ENCODE measurements around the gene ADAMTS15.
A peak's percentile ranks its signal among the peaks of the same experiment; 100 is the strongest.

ADAMTS15 gene

GRCh38 chr11:130448416-130449309, at the start of gene ADAMTS15:
TSS of gene ADAMTS15 (plus strand) at chr11:130448645. CDS start at chr11:130448974, 329 bp downstream.
- Histone ChIP-seq H3K9me3 (ENCODE audit: control insufficient read depth, insufficient read depth, low read length) (no peaks in the 10 kb centered on the region), H3K4me1 (ENCODE audit: control insufficient read depth, insufficient read depth, low read length) (peaks cover 3% of the 10 kb centered on the region; the same call in 1 of the 2 replicates), H3K27me3 (ENCODE audit: control insufficient read depth, insufficient read depth, low read length) (peaks cover 13% of the 10 kb centered on the region), H3K4me3 (ENCODE audit: low read length) (peak within 1 kb of the TSS; percentile 43; the same call in 1 of the 2 replicates), H3K36me3 (ENCODE audit: control insufficient read depth, insufficient read depth, low read length) (no peaks in the 10 kb centered on the region), H3K27ac (ENCODE audit: low read length) (no peak within 1 kb of the TSS)
- no CpG with 5 or more reads among the region's 75 CpGs for WGBS (ENCODE audit: insufficient coverage, insufficient read length)
- DNase-seq (ENCODE audit: low read depth, low spot score), result peak; percentile 82

GRCh38 chr11:130399196-130399595, 49.2 kb upstream of the ADAMTS15 start:
- Histone ChIP-seq H3K36me3 (ENCODE audit: control insufficient read depth, insufficient read depth, low read length) (no peaks in the 10 kb centered on the region), H3K27me3 (ENCODE audit: control insufficient read depth, insufficient read depth, low read length) (no peaks in the 10 kb centered on the region), H3K4me1 (ENCODE audit: control insufficient read depth, insufficient read depth, low read length) (peaks cover 7% of the 10 kb centered on the region), H3K4me3 (ENCODE audit: low read length) (no peak overlapping the region), H3K9me3 (ENCODE audit: control insufficient read depth, insufficient read depth, low read length) (no peaks in the 10 kb centered on the region), H3K27ac (ENCODE audit: low read length) (no peak overlapping the region)
- DNase-seq (ENCODE audit: low read depth, low spot score), result no peak
- WGBS (ENCODE audit: insufficient coverage, insufficient read length), result no CpG with 5 or more reads among the region's 2 CpGs

DNA sequence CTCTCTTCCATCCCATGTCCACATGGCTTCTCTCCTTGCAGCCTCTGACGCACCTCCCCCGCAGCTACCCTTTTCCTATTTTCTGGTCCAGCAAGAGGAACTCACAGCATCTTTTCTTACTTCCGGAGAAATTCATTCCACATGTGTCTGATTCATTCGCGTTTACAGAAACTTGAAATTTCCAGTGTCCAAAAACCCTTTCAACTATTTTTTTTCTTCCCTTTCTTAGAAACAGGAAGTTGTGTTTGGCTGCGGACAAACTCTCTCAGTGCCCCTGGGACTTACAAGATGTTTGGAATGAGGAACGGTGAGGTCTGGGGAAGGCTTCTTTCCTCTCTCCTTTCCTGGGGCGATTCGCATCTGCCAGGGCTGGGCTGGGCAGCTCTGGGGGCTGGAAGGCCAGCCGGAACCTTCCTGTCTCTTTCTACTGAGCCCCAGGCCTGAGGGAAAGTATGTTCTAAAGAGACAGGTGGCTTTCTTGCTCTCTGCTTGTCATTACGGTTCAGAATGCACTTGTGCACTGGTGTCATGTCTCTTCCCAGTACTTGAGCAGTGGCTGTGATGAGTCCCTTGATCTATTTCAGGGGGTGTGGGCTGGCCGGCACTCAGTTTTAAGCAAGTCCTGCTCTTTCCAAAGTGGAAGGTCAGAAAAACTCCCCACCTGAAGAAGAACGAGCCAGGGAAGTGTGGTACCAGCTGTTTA, 47.5 kb upstream of the ADAMTS15 start:
- no CpG with 5 or more reads among the region's 13 CpGs for WGBS (ENCODE audit: insufficient coverage, insufficient read length)
- Histone ChIP-seq H3K9me3 (ENCODE audit: control insufficient read depth, insufficient read depth, low read length) (no peaks in the 10 kb centered on the region), H3K36me3 (ENCODE audit: control insufficient read depth, insufficient read depth, low read length) (no peaks in the 10 kb centered on the region), H3K27ac (ENCODE audit: low read length) (no peak overlapping the region), H3K4me3 (ENCODE audit: low read length) (no peak overlapping the region), H3K4me1 (ENCODE audit: control insufficient read depth, insufficient read depth, low read length) (peaks cover 12% of the 10 kb centered on the region), H3K27me3 (ENCODE audit: control insufficient read depth, insufficient read depth, low read length) (no peaks in the 10 kb centered on the region)
- no peak for DNase-seq (ENCODE audit: low read depth, low spot score)

DNA sequence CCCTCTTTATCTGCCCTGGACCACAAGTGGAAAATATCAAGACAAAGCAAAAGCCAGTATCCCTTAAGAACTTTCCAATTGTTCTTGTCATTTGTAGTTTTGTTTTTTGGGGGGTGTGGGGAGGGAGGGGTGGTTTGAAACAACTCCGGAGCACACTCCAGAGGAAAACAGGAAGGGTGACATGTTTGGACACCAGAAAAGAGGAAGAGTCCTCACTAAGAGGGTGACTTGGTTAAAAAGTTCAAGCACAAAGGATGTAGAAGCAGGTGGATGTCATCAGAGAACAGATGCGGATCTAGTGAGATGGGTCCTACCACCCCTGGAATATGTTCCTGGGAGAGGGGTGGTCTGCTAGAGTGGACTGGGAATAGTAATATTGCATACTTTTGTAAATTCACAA, 45.9 kb upstream of the ADAMTS15 start:
- no peak for DNase-seq (ENCODE audit: low read depth, low spot score)
- Histone ChIP-seq H3K27me3 (ENCODE audit: control insufficient read depth, insufficient read depth, low read length) (no peaks in the 10 kb centered on the region), H3K4me3 (ENCODE audit: low read length) (no peak overlapping the region), H3K27ac (ENCODE audit: low read length) (no peak overlapping the region), H3K4me1 (ENCODE audit: control insufficient read depth, insufficient read depth, low read length) (peaks cover 12% of the 10 kb centered on the region), H3K9me3 (ENCODE audit: control insufficient read depth, insufficient read depth, low read length) (no peaks in the 10 kb centered on the region), H3K36me3 (ENCODE audit: control insufficient read depth, insufficient read depth, low read length) (no peaks in the 10 kb centered on the region)
- no CpG with 5 or more reads among the region's 2 CpGs for WGBS (ENCODE audit: insufficient coverage, insufficient read length)

DNA sequence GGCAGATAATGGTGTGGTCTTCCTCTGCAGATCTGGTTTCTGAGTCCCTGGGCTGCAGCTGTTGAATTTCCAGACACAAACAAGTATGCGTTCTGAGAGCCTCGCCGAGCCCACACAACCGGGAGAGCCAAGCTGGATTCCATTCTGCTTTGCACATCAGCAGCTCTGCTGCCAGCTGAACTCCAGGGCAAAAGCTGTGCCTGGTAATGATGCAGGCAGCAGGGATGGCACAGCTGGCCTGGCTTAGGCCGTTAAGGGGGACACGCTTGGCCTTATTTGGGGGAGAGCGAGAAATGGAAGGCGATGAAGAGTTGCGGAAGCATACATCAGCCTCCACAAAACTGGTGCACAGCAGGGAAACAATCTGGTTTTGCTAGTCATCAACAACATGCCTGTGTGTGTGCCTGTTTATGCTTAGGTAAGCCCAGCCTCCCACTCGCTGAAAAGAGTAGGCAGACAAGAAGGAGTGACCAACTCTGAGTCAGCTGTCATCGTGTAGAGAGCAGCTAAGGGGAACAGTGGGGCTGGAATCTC, 45.1 kb upstream of the ADAMTS15 start:
- no CpG with 5 or more reads among the region's 11 CpGs for WGBS (ENCODE audit: insufficient coverage, insufficient read length)
- peak overlapping the region; percentile 17 for H3K27ac ChIP-seq (ENCODE audit: low read length)
- no peaks in the 10 kb centered on the region for H3K9me3 ChIP-seq (ENCODE audit: control insufficient read depth, insufficient read depth, low read length)
- no peaks in the 10 kb centered on the region for H3K36me3 ChIP-seq (ENCODE audit: control insufficient read depth, insufficient read depth, low read length)
- no peaks in the 10 kb centered on the region for H3K27me3 ChIP-seq (ENCODE audit: control insufficient read depth, insufficient read depth, low read length)
- H3K4me1 ChIP-seq (ENCODE audit: control insufficient read depth, insufficient read depth, low read length), result peaks cover 12% of the 10 kb centered on the region
- no peak for DNase-seq (ENCODE audit: low read depth, low spot score)
- H3K4me3 ChIP-seq (ENCODE audit: low read length), result no peak overlapping the region

- H3K27ac ChIP-seq (ENCODE audit: low read length), result peak overlapping the region; percentile 17
- H3K4me3 ChIP-seq (ENCODE audit: low read length), result no peak overlapping the region
- no peaks in the 10 kb centered on the region for H3K9me3 ChIP-seq (ENCODE audit: control insufficient read depth, insufficient read depth, low read length)
- peaks cover 12% of the 10 kb centered on the region for H3K4me1 ChIP-seq (ENCODE audit: control insufficient read depth, insufficient read depth, low read length)
- no peaks in the 10 kb centered on the region for H3K27me3 ChIP-seq (ENCODE audit: control insufficient read depth, insufficient read depth, low read length)
- no CpG with 5 or more reads among the region's 3 CpGs for WGBS (ENCODE audit: insufficient coverage, insufficient read length)
- peak; percentile 94 for DNase-seq (ENCODE audit: low read depth, low spot score)
- H3K36me3 ChIP-seq (ENCODE audit: control insufficient read depth, insufficient read depth, low read length), result no peaks in the 10 kb centered on the region
Measured at GRCh38 chr11:130403967-130404366, 44.5 kb upstream of the ADAMTS15 start.

- H3K9me3 ChIP-seq (ENCODE audit: control insufficient read depth, insufficient read depth, low read length), result no peaks in the 10 kb centered on the region
- no peaks in the 10 kb centered on the region for H3K27me3 ChIP-seq (ENCODE audit: control insufficient read depth, insufficient read depth, low read length)
- H3K27ac ChIP-seq (ENCODE audit: low read length), result no peak overlapping the region
- H3K4me1 ChIP-seq (ENCODE audit: control insufficient read depth, insufficient read depth, low read length), result peaks cover 12% of the 10 kb centered on the region
- H3K4me3 ChIP-seq (ENCODE audit: low read length), result no peak overlapping the region
- DNase-seq (ENCODE audit: low read depth, low spot score), result no peak
- no CpG with 5 or more reads among the region's 5 CpGs for WGBS (ENCODE audit: insufficient coverage, insufficient read length)
- H3K36me3 ChIP-seq (ENCODE audit: control insufficient read depth, insufficient read depth, low read length), result no peaks in the 10 kb centered on the region
Measured at GRCh38 chr11:130404727-130405126, 43.7 kb upstream of the ADAMTS15 start.

- peaks cover 12% of the 10 kb centered on the region for H3K4me1 ChIP-seq (ENCODE audit: control insufficient read depth, insufficient read depth, low read length)
- no peaks in the 10 kb centered on the region for H3K9me3 ChIP-seq (ENCODE audit: control insufficient read depth, insufficient read depth, low read length)
- WGBS (ENCODE audit: insufficient coverage, insufficient read length), result no CpG with 5 or more reads among the region's 11 CpGs
- H3K4me3 ChIP-seq (ENCODE audit: low read length), result no peak overlapping the region
- H3K36me3 ChIP-seq (ENCODE audit: control insufficient read depth, insufficient read depth, low read length), result no peaks in the 10 kb centered on the region
- no peak for DNase-seq (ENCODE audit: low read depth, low spot score)
- no peaks in the 10 kb centered on the region for H3K27me3 ChIP-seq (ENCODE audit: control insufficient read depth, insufficient read depth, low read length)
- H3K27ac ChIP-seq (ENCODE audit: low read length), result no peak overlapping the region
Measured at GRCh38 chr11:130405428-130405827, 43.0 kb upstream of the ADAMTS15 start.

DNA sequence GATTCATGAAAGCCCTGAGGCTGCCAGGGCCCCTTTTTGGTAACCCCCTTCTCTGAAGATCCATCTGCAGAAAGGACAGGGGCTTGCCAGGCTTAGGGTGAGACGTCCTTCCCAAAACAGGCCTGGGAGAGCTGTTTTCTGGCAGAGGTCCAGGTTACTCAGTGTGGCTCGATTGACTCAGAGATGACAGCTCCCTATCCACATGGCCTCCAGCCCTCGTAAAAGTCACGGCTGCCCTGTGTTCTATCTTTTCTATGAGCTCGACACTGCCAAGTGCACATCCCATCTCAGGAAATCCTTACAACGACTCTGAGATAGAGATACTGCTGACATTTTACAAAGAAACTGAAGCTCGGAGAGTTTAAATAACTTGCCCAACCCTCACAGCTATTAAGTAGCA, 40.5 kb upstream of the ADAMTS15 start:
- no peak for DNase-seq (ENCODE audit: low read depth, low spot score)
- H3K36me3 ChIP-seq (ENCODE audit: control insufficient read depth, insufficient read depth, low read length), result no peaks in the 10 kb centered on the region
- H3K27me3 ChIP-seq (ENCODE audit: control insufficient read depth, insufficient read depth, low read length), result no peaks in the 10 kb centered on the region
- H3K27ac ChIP-seq (ENCODE audit: low read length), result no peak overlapping the region
- H3K4me3 ChIP-seq (ENCODE audit: low read length), result no peak overlapping the region
- no peaks in the 10 kb centered on the region for H3K9me3 ChIP-seq (ENCODE audit: control insufficient read depth, insufficient read depth, low read length)
- H3K4me1 ChIP-seq (ENCODE audit: control insufficient read depth, insufficient read depth, low read length), result peaks cover 10% of the 10 kb centered on the region
- no CpG with 5 or more reads among the region's 7 CpGs for WGBS (ENCODE audit: insufficient coverage, insufficient read length)

DNA sequence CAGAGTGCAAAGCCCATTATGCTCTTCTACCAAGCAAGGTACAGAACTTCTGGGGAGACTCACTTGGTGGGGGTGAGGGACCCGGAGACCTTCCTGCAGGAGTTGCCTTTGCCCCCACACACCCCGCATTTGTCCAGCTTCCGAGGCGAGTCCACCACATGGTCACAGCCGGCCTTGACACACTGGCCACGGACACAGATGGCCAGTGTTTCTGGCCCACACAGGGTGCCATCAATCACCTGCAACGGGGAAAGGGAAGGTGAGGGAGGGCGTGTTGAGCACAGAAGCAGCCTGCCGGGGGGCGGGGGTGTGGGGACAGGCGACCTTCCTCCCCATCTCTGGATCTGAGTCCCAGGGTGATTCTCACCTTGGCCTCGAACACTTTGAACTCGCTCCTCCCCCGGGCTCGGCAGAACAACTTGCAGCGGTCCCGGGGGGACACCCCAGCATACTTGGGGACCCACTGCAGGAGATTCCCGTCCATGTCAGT, 40.0 kb upstream of the ADAMTS15 start:
- DNase-seq (ENCODE audit: low read depth, low spot score), result no peak
- Histone ChIP-seq H3K4me1 (ENCODE audit: control insufficient read depth, insufficient read depth, low read length) (peaks cover 6% of the 10 kb centered on the region), H3K4me3 (ENCODE audit: low read length) (no peak overlapping the region), H3K27me3 (ENCODE audit: control insufficient read depth, insufficient read depth, low read length) (no peaks in the 10 kb centered on the region), H3K27ac (ENCODE audit: low read length) (no peak overlapping the region), H3K36me3 (ENCODE audit: control insufficient read depth, insufficient read depth, low read length) (no peaks in the 10 kb centered on the region), H3K9me3 (ENCODE audit: control insufficient read depth, insufficient read depth, low read length) (no peaks in the 10 kb centered on the region)
- WGBS (ENCODE audit: insufficient coverage, insufficient read length), result no CpG with 5 or more reads among the region's 18 CpGs

Measured in iPS DF 6.9 (cell line).